GM23248 (cell line): ENCODE data around the gene DTNB. TPM values are rescaled to one million over a fixed set of nuclear protein-coding genes. Genes with fewer than 3 reads are reported as not detected.

Source experiments
- DNase-seq: peaks from one replicate; pipeline ENCODE4 v3.0.0-alpha.2; 2015
- H2AFZ ChIP-seq: fragments of 200-600 bp; sonication (generic); 2 replicates; pipeline ENCODE4 v1.6.1; 2016; ENCODE audit warnings: antibody characterized with exemption
- H3F3A ChIP-seq: fragments of 200-600 bp; sonication (generic); 2 replicates; pipeline ENCODE4 v1.6.1; 2016; ENCODE audit warnings: mild to moderate bottlenecking, antibody characterized with exemption, mixed run types; ENCODE audit not compliant: insufficient read depth
- H3K27ac ChIP-seq: fragments of 200-600 bp; sonication (generic); 2 replicates; pipeline ENCODE4 v1.5.1; 2016; ENCODE audit warnings: mild to moderate bottlenecking
- H3K27me3 ChIP-seq: fragments of 200-600 bp; sonication (generic); replicated peaks from 2 replicates; pipeline ENCODE4 v1.6.1; 2016; ENCODE audit warnings: mild to moderate bottlenecking; ENCODE audit not compliant: insufficient read depth
- H3K36me3 ChIP-seq: fragments of 200-600 bp; sonication (generic); 2 replicates; pipeline ENCODE4 v1.6.1; 2016; ENCODE audit warnings: low read depth, mild to moderate bottlenecking
- H3K4me1 ChIP-seq: fragments of 200-600 bp; sonication (generic); 2 replicates; pipeline ENCODE4 v1.6.1; 2016; ENCODE audit warnings: mild to moderate bottlenecking; ENCODE audit not compliant: insufficient read depth
- H3K4me2 ChIP-seq: fragments of 200-600 bp; sonication (generic); one replicate; pipeline ENCODE4 v1.6.1; 2016; ENCODE audit warnings: mild to moderate bottlenecking; ENCODE audit not compliant: unreplicated experiment
- H3K4me3 ChIP-seq: fragments of 200-600 bp; sonication (generic); 2 replicates; pipeline ENCODE4 v1.5.1; 2016; ENCODE audit warnings: mild to moderate bottlenecking
- H3K79me2 ChIP-seq: fragments of 200-600 bp; sonication (generic); 2 replicates; pipeline ENCODE4 v1.6.1; 2016; ENCODE audit warnings: mild to moderate bottlenecking; ENCODE audit not compliant: insufficient read depth
- H3K9ac ChIP-seq: fragments of 200-600 bp; sonication (generic); 2 replicates; pipeline ENCODE4 v1.6.1; 2016; ENCODE audit warnings: mild to moderate bottlenecking
- H3K9me2 ChIP-seq: fragments of 200-600 bp; sonication (generic); 2 replicates; pipeline ENCODE4 v1.6.1; 2016; ENCODE audit warnings: mixed run types, mild to moderate bottlenecking, moderate library complexity; ENCODE audit not compliant: insufficient read depth
- H3K9me3 ChIP-seq: fragments of 200-600 bp; sonication (generic); one replicate; pipeline ENCODE4 v1.6.1; 2017; ENCODE audit warnings: low read depth
- H4K20me1 ChIP-seq: fragments of 200-600 bp; sonication (generic); 2 replicates; pipeline ENCODE4 v1.6.0; 2016; ENCODE audit not compliant: insufficient read depth
- EZH2 ChIP-seq: fragments of 200-600 bp; sonication (generic); IDR thresholded peaks from 2 replicates; pipeline ENCODE4 v1.6.1; 2018; ENCODE audit warnings: antibody characterized with exemption, mild to moderate bottlenecking; ENCODE audit not compliant: insufficient read depth, poor library complexity, severe bottlenecking
- EZH2phosphoT487 ChIP-seq: fragments of 200-600 bp; sonication (generic); IDR thresholded peaks from 2 replicates; pipeline ENCODE4 v1.6.1; 2018; ENCODE audit warnings: antibody characterized with exemption, moderate library complexity, mild to moderate bottlenecking, low read depth; ENCODE audit not compliant: insufficient read depth
- WGBS, 2 experiments: methylation state at CpG; one replicate each; pipeline ENCODE4 v1.1.6; 2015 to 2017; ENCODE audit warnings: low lambda C conversion rate in 2 of 2, low coverage in 1 of 2; ENCODE audit errors: missing lambda C conversion rate in 2 of 2; 5-methylcytosine and 5-hydroxymethylcytosine counted together
- in situ Hi-C: fragments of 300-500 bp; cut with MboI; formaldehyde crosslinking; loops from 2 replicates; pipeline ENCODE4 v1.15.0; 2020
- polyA plus RNA-seq: library from polyadenylated mRNA; unstranded; fragments of >200 nt; fragmentation: Nextera tagmentation; extraction: Ambion mirVana; gene quantifications from 2 replicates; pipeline ENCODE4 v1.2.1, GENCODE V29; 2016
- total RNA-seq: library from RNA; depleted of rRNA; stranded (reverse); fragments of >200 nt; shearing (Covaris generic); gene quantifications from 2 replicates; pipeline ENCODE4 v1.2.3, GENCODE V29; 2014

DTNB gene
- total and polyA plus RNA-seq, 2 experiments from 2014 or later = 1.1 to 4.0 TPM

- DNase-seq = no peak
- H3K27me3 ChIP-seq = no peaks in the 10 kb centered on the region
- TF ChIP-seq EZH2 (no peak), EZH2phosphoT487 (no peak)
- no peak overlapping the region for H2AFZ ChIP-seq
- H4K20me1 ChIP-seq = no peaks in the 10 kb centered on the region
- H3K36me3 ChIP-seq = no peaks in the 10 kb centered on the region
- no peaks in the 10 kb centered on the region for H3K9me2 ChIP-seq
- no peak overlapping the region for H3K27ac ChIP-seq
- H3K9me3 ChIP-seq = no peaks in the 10 kb centered on the region
- H3K4me1 ChIP-seq = no peaks in the 10 kb centered on the region
- no peak overlapping the region for H3K4me3 ChIP-seq
- H3K9ac ChIP-seq = no peak overlapping the region
- WGBS, 2 experiments = 94 to 95% methylated on average over 4 of the region's 4 CpGs
- H3K4me2 ChIP-seq = no peak overlapping the region
- in situ Hi-C loops = no loop called here
- no peaks in the 10 kb centered on the region for H3F3A ChIP-seq
- no peaks in the 10 kb centered on the region for H3K79me2 ChIP-seq
Observed at GRCh38 chr2:25397777-25398176, 275.6 kb downstream of the DTNB start.

- no peaks in the 10 kb centered on the region for H3K36me3 ChIP-seq
- no peak overlapping the region for H3K27ac ChIP-seq
- no peak overlapping the region for H3K4me3 ChIP-seq
- no peak overlapping the region for H3K9ac ChIP-seq
- no peaks in the 10 kb centered on the region for H3K9me3 ChIP-seq
- H4K20me1 ChIP-seq = no peaks in the 10 kb centered on the region
- DNase-seq = no peak
- H3F3A ChIP-seq = no peaks in the 10 kb centered on the region
- H3K79me2 ChIP-seq = no peaks in the 10 kb centered on the region
- no peak overlapping the region for H2AFZ ChIP-seq
- H3K4me1 ChIP-seq = no peaks in the 10 kb centered on the region
- WGBS, 2 experiments = 69 to 70% methylated on average over 9 of the region's 9 CpGs
- no peaks in the 10 kb centered on the region for H3K27me3 ChIP-seq
- H3K9me2 ChIP-seq = no peaks in the 10 kb centered on the region
- in situ Hi-C loops = no loop called here
- TF ChIP-seq EZH2phosphoT487 (no peak), EZH2 (no peak)
- H3K4me2 ChIP-seq = no peak overlapping the region
Observed at GRCh38 chr2:25389161-25389560, 284.2 kb downstream of the DTNB start.

GRCh38 chr2:25388491-25388890 is 284.9 kb downstream of the DTNB start:
- Histone ChIP-seq H3K27me3 (no peaks in the 10 kb centered on the region), H2AFZ (no peak overlapping the region), H3K9me3 (no peaks in the 10 kb centered on the region), H4K20me1 (no peaks in the 10 kb centered on the region), H3F3A (no peaks in the 10 kb centered on the region), H3K79me2 (no peaks in the 10 kb centered on the region), H3K9ac (no peak overlapping the region), H3K4me3 (no peak overlapping the region), H3K4me1 (no peaks in the 10 kb centered on the region), H3K36me3 (no peaks in the 10 kb centered on the region), H3K4me2 (no peak overlapping the region), H3K9me2 (no peaks in the 10 kb centered on the region), H3K27ac (no peak overlapping the region)
- DNase-seq = no peak
- in situ Hi-C loops = no loop called here
- 42 to 46% methylated on average over 5 to 6 of the region's 6 CpGs for WGBS, 2 experiments
- no peak for TF ChIP-seq EZH2
- TF ChIP-seq EZH2phosphoT487 = no peak

GRCh38 chr2:25387876-25388449 is 285.4 kb downstream of the DTNB start:
- H4K20me1 ChIP-seq = no peaks in the 10 kb centered on the region
- WGBS, 2 experiments = 91 to 93% methylated on average over 17 of the region's 17 CpGs
- no peaks in the 10 kb centered on the region for H3F3A ChIP-seq
- no peak for DNase-seq
- H3K79me2 ChIP-seq = no peaks in the 10 kb centered on the region
- H3K27ac ChIP-seq = no peak overlapping the region
- H3K4me3 ChIP-seq = no peak overlapping the region
- H3K36me3 ChIP-seq = no peaks in the 10 kb centered on the region
- in situ Hi-C loops = no loop called here
- no peaks in the 10 kb centered on the region for H3K9me2 ChIP-seq
- no peaks in the 10 kb centered on the region for H3K27me3 ChIP-seq
- no peak overlapping the region for H3K4me2 ChIP-seq
- TF ChIP-seq EZH2phosphoT487 (no peak), EZH2 (no peak)
- H3K4me1 ChIP-seq = no peaks in the 10 kb centered on the region
- no peak overlapping the region for H3K9ac ChIP-seq
- H3K9me3 ChIP-seq = no peaks in the 10 kb centered on the region
- H2AFZ ChIP-seq = no peak overlapping the region
